ENCODE measurements around the gene EVC2.

DNA sequence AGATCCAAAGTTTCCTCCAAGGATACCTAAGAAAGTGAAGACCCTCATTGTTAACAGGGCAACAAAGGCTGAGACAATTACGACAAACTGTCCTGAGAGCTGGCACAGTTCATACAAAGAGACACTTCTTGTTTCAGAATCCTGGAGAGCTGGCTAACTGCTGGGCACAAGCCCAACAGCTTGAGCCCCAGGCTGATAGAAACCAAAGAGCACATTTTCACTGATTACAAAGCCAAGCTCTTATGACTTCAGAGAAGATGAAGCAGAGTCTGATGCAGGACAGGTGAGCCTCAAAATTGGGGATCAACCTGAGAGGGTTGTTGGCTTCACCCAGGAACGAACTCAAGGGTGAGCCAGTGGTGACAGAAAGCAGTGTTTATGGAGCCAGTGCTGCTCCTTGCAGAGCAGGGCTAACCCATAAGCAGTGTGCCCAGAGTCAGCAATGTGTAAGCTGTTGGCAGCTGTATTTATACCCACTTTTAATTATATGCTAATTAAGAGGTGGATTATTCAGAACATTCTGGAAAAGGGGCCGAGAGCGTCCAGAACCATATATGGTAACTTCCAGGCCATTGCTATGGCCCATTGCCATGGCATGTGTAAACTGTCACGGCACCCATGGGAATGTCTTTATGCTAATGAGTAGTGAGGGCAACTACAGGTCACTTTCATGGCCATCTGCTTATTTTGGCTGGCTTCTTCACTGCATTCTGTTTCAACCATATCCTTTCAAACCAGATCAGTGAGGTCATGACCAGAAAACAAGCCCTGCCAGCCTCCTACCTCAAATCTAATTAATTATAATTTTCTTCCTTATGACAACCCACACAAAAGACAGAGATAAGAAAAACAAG is 183.7 kb downstream of the EVC2 start:
- TF ChIP-seq MXI1 (IDR thresholded peaks at IDR 0.05; ENCODE audit: borderline replicate concordance, low read depth, low read length) (no peak), CHD1 (IDR thresholded peaks at IDR 0.05; ENCODE audit: low read depth, low read length) (no peak), RFX5 (IDR thresholded peaks at IDR 0.05; ENCODE audit: low read depth, low read length) (no peak), SMC3 (IDR thresholded peaks at IDR 0.05; ENCODE audit: low read depth, low read length) (no peak)

Measured in IMR-90 (cell line).